Tibial artery (tissue), 4 donors: Measurements from ENCODE around the gene KCNMA1.

Source experiments
- DNase-seq, 2 donors: peaks; one replicate each; pipeline ENCODE4 v3.0.0-alpha.2; 2019
- H3K27ac ChIP-seq, 2 donors: fragments of 200-600 bp; sonication (generic) in 1 of 2; 1 replicate in 1 of 2; 2 replicates in 1 of 2; pipeline ENCODE4 v1.5.1; 2018 to 2019; ENCODE audit warnings: mild to moderate bottlenecking in 1 of 2
- H3K27me3 ChIP-seq, 2 donors: fragments of 200-600 bp; sonication (generic) in 1 of 2; one replicate each; pipeline versions ENCODE4 v1.5.1 to v1.6.0; 2016 to 2019
- H3K36me3 ChIP-seq, 3 donors: fragments of 200-600 bp; sonication (generic) in 2 of 3; one replicate each; pipeline ENCODE4 v1.5.1; 2016 to 2019; ENCODE audit warnings: mild to moderate bottlenecking in 2 of 3
- H3K4me1 ChIP-seq, 4 donors: fragments of 200-600 bp; sonication (generic) in 2 of 4; 1 replicate in 3 of 4; 2 replicates in 1 of 4; pipeline ENCODE4 v1.5.1; 2016 to 2019
- H3K4me3 ChIP-seq, 2 donors: fragments of 200-600 bp; sonication (generic) in 1 of 2; 1 replicate in 1 of 2; 2 replicates in 1 of 2; pipeline ENCODE4 v1.5.1; 2018 to 2019; ENCODE audit warnings: mild to moderate bottlenecking in 2 of 2
- H3K9me3 ChIP-seq, 3 donors: fragments of 200-600 bp; sonication (generic) in 1 of 3; one replicate each; pipeline ENCODE4 v1.5.1; 2016 to 2019
- CTCF ChIP-seq, 2 experiments: fragments of 200-600 bp in 1 of 2; fragments of 450-650 bp in 1 of 2; IDR thresholded peaks; one replicate each; pipeline ENCODE4 v1.5.1; 2017 to 2019; ENCODE audit warnings: antibody characterized with exemption in 2 of 2, mild to moderate bottlenecking in 1 of 2, moderate library complexity in 1 of 2
- intact Hi-C: fragments of 100-400 bp; cut with DNase I; formaldehyde crosslinking; loops from one replicate; pipeline ENCODE4 v1.15.0; 2023; ENCODE audit warnings: low total_unique reads

KCNMA1 gene

GRCh38 chr10:76984559-76985443 lies 652.8 kb downstream of the KCNMA1 start:
- peak; percentile 51 to 74 for DNase-seq
- H3K27ac ChIP-seq, result peak overlapping the region in 1 of 2 donors; percentile 21
- intact Hi-C loops, result no loop called here

GRCh38 chr10:76983624-76984023 lies 654.0 kb downstream of the KCNMA1 start:
- peaks cover 0 to 11% (median 3%) of the 10 kb centered on the region in 4 donors for H3K4me1 ChIP-seq
- no peaks in the 10 kb centered on the region for H3K27me3 ChIP-seq
- no peak for DNase-seq
- H3K27ac ChIP-seq, result no peak overlapping the region
- no peak for TF ChIP-seq CTCF (IDR thresholded peaks at IDR 0.05)
- H3K4me3 ChIP-seq, result no peak overlapping the region
- intact Hi-C loops, result no loop called here
- no peaks in the 10 kb centered on the region for H3K9me3 ChIP-seq
- H3K36me3 ChIP-seq, result no peaks in the 10 kb centered on the region

More at GRCh38 chr10:76984559-76985443, 652.8 kb downstream of the KCNMA1 start:
- H3K4me3 ChIP-seq, result no peak overlapping the region
- H3K4me1 ChIP-seq, result peaks cover 0 to 11% (median 3%) of the 10 kb centered on the region in 4 donors
- H3K9me3 ChIP-seq, result no peaks in the 10 kb centered on the region
- peak; percentile 85 to 92 for TF ChIP-seq CTCF (IDR thresholded peaks at IDR 0.05)
- H3K27me3 ChIP-seq, result no peaks in the 10 kb centered on the region
- no peaks in the 10 kb centered on the region for H3K36me3 ChIP-seq

GRCh38 chr10:76982671-76983070 lies 654.9 kb downstream of the KCNMA1 start:
- Histone ChIP-seq H3K27me3 (no peaks in the 10 kb centered on the region), H3K27ac (no peak overlapping the region), H3K4me1 (peaks cover 0 to 11% (median 3%) of the 10 kb centered on the region in 4 donors), H3K36me3 (no peaks in the 10 kb centered on the region), H3K9me3 (no peaks in the 10 kb centered on the region), H3K4me3 (no peak overlapping the region)
- no peak for DNase-seq
- intact Hi-C loops, result no loop called here
- no peak for TF ChIP-seq CTCF (IDR thresholded peaks at IDR 0.05)

GRCh38 chr10:76981251-76981650 lies 656.4 kb downstream of the KCNMA1 start:
- H3K36me3 ChIP-seq, result no peaks in the 10 kb centered on the region
- H3K9me3 ChIP-seq, result no peaks in the 10 kb centered on the region
- H3K4me3 ChIP-seq, result no peak overlapping the region
- H3K27ac ChIP-seq, result no peak overlapping the region
- TF ChIP-seq CTCF (IDR thresholded peaks at IDR 0.05), result no peak
- DNase-seq, result no peak
- H3K27me3 ChIP-seq, result no peaks in the 10 kb centered on the region
- H3K4me1 ChIP-seq, result peaks cover 0 to 11% (median 3%) of the 10 kb centered on the region in 4 donors
- intact Hi-C loops, result no loop called here

- no peak overlapping the region for H3K27ac ChIP-seq
- H3K4me3 ChIP-seq, result no peak overlapping the region
- no peak for DNase-seq
- no peaks in the 10 kb centered on the region for H3K27me3 ChIP-seq
- H3K4me1 ChIP-seq, result no peaks in the 10 kb centered on the region
- intact Hi-C loops, result no loop called here
- TF ChIP-seq CTCF (IDR thresholded peaks at IDR 0.05), result no peak
- no peaks in the 10 kb centered on the region for H3K9me3 ChIP-seq
- H3K36me3 ChIP-seq, result peaks cover 0 to 5% (median 0%) of the 10 kb centered on the region in 3 donors
These were observed 659.7 kb downstream of the KCNMA1 start for GRCh38 chr10:76977901-76978300.
